NT2/D1 (cell line): Measurements from ENCODE around the gene NRXN3.

Source experiments
- SUZ12 ChIP-seq: IDR thresholded peaks from 2 replicates; pipeline ENCODE4 v1.6.1; 2011; ENCODE audit not compliant: insufficient read length, insufficient read depth; ENCODE audit errors: extremely low read depth
- YY1 ChIP-seq: IDR thresholded peaks from 2 replicates; pipeline ENCODE4 v1.6.1; 2011; ENCODE audit not compliant: insufficient read length, insufficient read depth

DNA sequence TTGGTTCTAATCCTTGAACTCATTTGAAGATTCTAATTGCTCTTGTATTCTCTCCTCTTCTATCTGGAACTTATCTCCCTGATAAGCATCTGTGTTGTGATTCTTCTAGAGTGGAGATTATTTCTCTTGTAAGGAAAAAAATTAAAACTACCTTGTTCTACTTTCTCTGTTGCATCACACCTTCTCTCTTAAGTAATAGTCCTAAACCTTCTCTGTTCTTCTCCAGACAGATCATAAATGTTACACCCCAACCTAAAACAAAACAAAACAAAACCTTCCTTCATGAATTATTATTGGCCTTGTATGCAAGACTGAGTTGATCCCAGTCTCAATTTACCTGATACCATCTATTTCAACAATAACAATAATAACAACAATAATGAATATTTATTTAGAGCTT is 1429.1 kb downstream of the NRXN3 start:
- TF ChIP-seq YY1 (no peak), SUZ12 (no peak)
